Measurements from ENCODE around the gene AMOTL2. TPM values are rescaled to one million over a fixed set of nuclear protein-coding genes. Genes with fewer than 3 reads are reported as not detected.

AMOTL2 gene
- total and polyA plus RNA-seq, 2 donors (not counting 3 experiments of a cell fraction or from before 2014, with no cell fraction given): 130 to 145 TPM

DNA sequence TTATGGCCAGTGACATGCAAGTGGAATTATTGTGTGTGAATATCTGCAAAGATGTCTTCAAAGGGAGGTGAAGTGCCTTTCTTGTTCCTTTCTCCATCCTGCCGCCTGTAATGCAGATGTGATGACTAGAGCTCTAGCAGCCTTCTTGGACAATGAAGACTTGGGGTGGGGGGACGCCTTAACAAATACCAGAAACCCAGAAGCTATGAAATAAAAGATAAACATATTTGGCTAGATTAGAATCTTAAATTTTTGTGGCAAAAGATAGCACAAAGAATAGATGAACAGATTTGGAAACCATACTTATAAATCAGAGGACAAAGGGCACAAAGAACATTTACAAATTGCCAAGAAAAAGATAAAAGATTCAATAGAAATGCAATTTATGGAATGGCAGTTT is 56.1 kb downstream of the AMOTL2 start:
- Histone ChIP-seq H3K9me1 (replicated peaks; ENCODE audit: control insufficient read depth, extremely low read depth, insufficient read depth, low read length) (no peaks in the 10 kb centered on the region), H3K4me3 (replicated peaks in 1 of 3; ENCODE audit: insufficient read depth in 1 of 3, low read depth in 1 of 3, low read length in 3 of 3) (no peak overlapping the region), H3K36me3 (ENCODE audit: control insufficient read depth in 2 of 2, extremely low read depth in 1 of 2, insufficient read depth in 2 of 2, low read length in 2 of 2) (no peaks in the 10 kb centered on the region), H3K79me2 (ENCODE audit: control insufficient read depth, insufficient read depth, low read length) (no peaks in the 10 kb centered on the region), H3K27ac (ENCODE audit: insufficient read depth, low read depth, low read length) (no peak overlapping the region), H3K9ac (replicated peaks; ENCODE audit: extremely low read depth, insufficient read depth, low read length) (no peak overlapping the region), H3K27me3 (ENCODE audit: control insufficient read depth in 2 of 2, insufficient read depth in 2 of 2, low read length in 2 of 2) (no peaks in the 10 kb centered on the region), H3K9me3 (replicated peaks; ENCODE audit: control insufficient read depth, insufficient read depth, low read length) (no peaks in the 10 kb centered on the region), H3K4me2 (ENCODE audit: insufficient read depth, low read length) (no peak overlapping the region), H4K20me1 (replicated peaks; ENCODE audit: control insufficient read depth, extremely low read depth, insufficient read depth, low read length) (no peaks in the 10 kb centered on the region), H2AFZ (ENCODE audit: low read depth, low read length) (no peak overlapping the region), H3K4me1 (ENCODE audit: control insufficient read depth, extremely low read depth, insufficient read depth, low read length) (peaks cover 39% of the 10 kb centered on the region)
- intact Hi-C loops (cut with micrococcal nuclease): no loop called here
- POLR2A ChIA-PET: interaction anchor here (0.6 kb wide), 1 partner anchor 56 kb away, joined by 3 read pairs; the partner anchor contains the start of gene AMOTL2
- no peak for FAIRE-seq
- no TSS peak for BruUV-seq (replicated peaks)
- TF ChIP-seq MAX (IDR thresholded peaks at IDR 0.05; ENCODE audit: insufficient read depth, insufficient read length) (no peak), JUN (IDR thresholded peaks at IDR 0.05; ENCODE audit: borderline replicate concordance, insufficient read depth, insufficient read length, low read depth) (no peak), EZH2 (IDR thresholded peaks at IDR 0.05; ENCODE audit: borderline replicate concordance, low read depth, low read length, severe bottlenecking) (no peak), MYC (IDR thresholded peaks at IDR 0.05; ENCODE audit: low read depth, low read length) (no peak), POLR2AphosphoS5 (IDR thresholded peaks at IDR 0.05; ENCODE audit: insufficient read depth, low read depth, low read length) (no peak), FOS (IDR thresholded peaks at IDR 0.05; ENCODE audit: borderline replicate concordance, insufficient read depth, low read length) (no peak), POLR2A (IDR thresholded peaks at IDR 0.05; ENCODE audit: low read depth, low read length) (no peak), GATA2 (IDR thresholded peaks at IDR 0.05; ENCODE audit: insufficient read depth, insufficient read length, low read depth, low read length) (no peak)
- TF ChIP-seq, protein P1, sequence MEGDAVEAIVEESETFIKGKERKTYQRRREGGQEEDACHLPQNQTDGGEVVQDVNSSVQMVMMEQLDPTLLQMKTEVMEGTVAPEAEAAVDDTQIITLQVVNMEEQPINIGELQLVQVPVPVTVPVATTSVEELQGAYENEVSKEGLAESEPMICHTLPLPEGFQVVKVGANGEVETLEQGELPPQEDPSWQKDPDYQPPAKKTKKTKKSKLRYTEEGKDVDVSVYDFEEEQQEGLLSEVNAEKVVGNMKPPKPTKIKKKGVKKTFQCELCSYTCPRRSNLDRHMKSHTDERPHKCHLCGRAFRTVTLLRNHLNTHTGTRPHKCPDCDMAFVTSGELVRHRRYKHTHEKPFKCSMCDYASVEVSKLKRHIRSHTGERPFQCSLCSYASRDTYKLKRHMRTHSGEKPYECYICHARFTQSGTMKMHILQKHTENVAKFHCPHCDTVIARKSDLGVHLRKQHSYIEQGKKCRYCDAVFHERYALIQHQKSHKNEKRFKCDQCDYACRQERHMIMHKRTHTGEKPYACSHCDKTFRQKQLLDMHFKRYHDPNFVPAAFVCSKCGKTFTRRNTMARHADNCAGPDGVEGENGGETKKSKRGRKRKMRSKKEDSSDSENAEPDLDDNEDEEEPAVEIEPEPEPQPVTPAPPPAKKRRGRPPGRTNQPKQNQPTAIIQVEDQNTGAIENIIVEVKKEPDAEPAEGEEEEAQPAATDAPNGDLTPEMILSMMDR (IDR thresholded peaks at IDR 0.05; ENCODE audit: extremely low read depth in 1 of 2, insufficient read depth in 1 of 2, low read depth in 1 of 2, low read length in 2 of 2): no peak
- no peak for DNase-seq (ENCODE audit: low read depth, low spot score)
- CTCF ChIA-PET: interaction anchor here (0.7 to 2.0 kb wide), 5 partner anchors 30 to 158 kb away, joined by 3 to 9 read pairs (median 3); no protein-coding TSS in a partner anchor
- dilution Hi-C loops (cut with MboI; ENCODE audit: extremely low pct_ligation_motif_present, low sequenced_read_pairs): no loop called here

All from endothelial cell of umbilical vein (primary cell).